IMR-90 (cell line): ENCODE data around the gene ARFGAP2. TPM values are rescaled to one million over a fixed set of nuclear protein-coding genes. Genes with fewer than 3 reads are reported as not detected.

Source experiments
- ATAC-seq: fragments of 200-7000 bp; cut with Tn5 transposase; 2 replicates; pipeline ENCODE4 v1.9.1; 2020; ENCODE audit warnings: low read depth, mild to moderate bottlenecking, moderate library complexity
- BruUV-seq: library from RNA; stranded (reverse); fragments of 400-500 nt; replicated peaks from 2 replicates; lab custom pipeline; 2021; lab: Mats Ljungman, UMichigan
- CTCF ChIA-PET: fragments of 300-600 bp; formaldehyde crosslinking; extraction: SDS; loops from one replicate; lab custom pipeline; 2021; ENCODE audit warnings: antibody characterized with exemption; lab: Yijun Ruan, JAX
- POLR2A ChIA-PET: fragments of 300-600 bp; sonication (Branson Sonifier 250); formaldehyde crosslinking; loops from one replicate; lab custom pipeline; 2022; ENCODE audit warnings: antibody characterized with exemption; ENCODE audit not compliant: unreplicated experiment; lab: Charles Lee
- DNase-seq: peaks from one replicate; pipeline ENCODE4 v3.0.0; 2013
- H2AFZ ChIP-seq: replicated peaks from 2 replicates; pipeline ENCODE3; 2013; ENCODE audit warnings: low read length, mild to moderate bottlenecking; ENCODE audit not compliant: poor library complexity
- H2AK5ac ChIP-seq: 2 replicates; pipeline ENCODE4 v1.6.1; 2013; ENCODE audit warnings: low read depth, low read length, inconsistent platforms
- H2AK9ac ChIP-seq: replicated peaks from 2 replicates; pipeline ENCODE3; 2013; ENCODE audit warnings: mild to moderate bottlenecking, low read depth, low read length, moderate library complexity; ENCODE audit not compliant: poor library complexity
- H2BK120ac ChIP-seq: 2 replicates; pipeline ENCODE4 v1.6.1; 2013; ENCODE audit warnings: low read depth, low read length, inconsistent platforms
- H2BK15ac ChIP-seq: 3 replicates; pipeline ENCODE4 v1.6.1; 2013; ENCODE audit warnings: low read depth, low read length, inconsistent platforms
- H2BK20ac ChIP-seq: 2 replicates; pipeline ENCODE4 v1.6.1; 2013; ENCODE audit warnings: low read depth, mild to moderate bottlenecking, inconsistent platforms, low read length, moderate library complexity
- H2BK5ac ChIP-seq: 2 replicates; pipeline ENCODE4 v1.6.1; 2013; ENCODE audit warnings: mild to moderate bottlenecking, low read depth, low read length, inconsistent platforms; ENCODE audit not compliant: poor library complexity, severe bottlenecking
- H3K14ac ChIP-seq: replicated peaks from 2 replicates; pipeline ENCODE4 v1.6.1; 2013; ENCODE audit warnings: low read depth, low read length, inconsistent platforms
- H3K18ac ChIP-seq: 2 replicates; pipeline ENCODE4 v1.6.1; 2013; ENCODE audit warnings: low read depth, low read length, control low read depth
- H3K23ac ChIP-seq: 2 replicates; pipeline ENCODE4 v1.6.1; 2013; ENCODE audit warnings: low read depth, low read length, inconsistent platforms
- H3K27ac ChIP-seq: 2 replicates; pipeline ENCODE4 v1.5.1; 2013; ENCODE audit warnings: mild to moderate bottlenecking, control low read depth, low read length; ENCODE audit not compliant: insufficient read depth
- H3K27me3 ChIP-seq: 2 replicates; pipeline ENCODE4 v1.6.1; 2013; ENCODE audit warnings: low read length; ENCODE audit not compliant: control insufficient read depth, insufficient read depth
- H3K36me3 ChIP-seq: 2 replicates; pipeline ENCODE4 v1.6.1; 2013; ENCODE audit warnings: low read length, mixed read lengths; ENCODE audit not compliant: control insufficient read depth, insufficient read depth
- H3K4ac ChIP-seq: 2 replicates; pipeline ENCODE4 v1.6.1; 2013; ENCODE audit warnings: low read depth, low read length, inconsistent platforms
- H3K4me1 ChIP-seq: 2 replicates; pipeline ENCODE4 v1.6.1; 2013; ENCODE audit warnings: low read length, mixed read lengths; ENCODE audit not compliant: control insufficient read depth, insufficient read depth
- H3K4me2 ChIP-seq: 2 replicates; pipeline ENCODE4 v1.6.1; 2013; ENCODE audit warnings: low read depth, mild to moderate bottlenecking, control low read depth, low read length, moderate library complexity
- H3K4me3 ChIP-seq: 2 replicates; pipeline ENCODE4 v1.5.1; 2013; ENCODE audit warnings: low read depth, mild to moderate bottlenecking, control low read depth, low read length, moderate library complexity; ENCODE audit not compliant: insufficient read depth
- H3K56ac ChIP-seq: 2 replicates; pipeline ENCODE4 v1.6.1; 2013; ENCODE audit warnings: low read length, inconsistent platforms; ENCODE audit not compliant: insufficient read depth; ENCODE audit errors: extremely low read depth
- H3K79me1 ChIP-seq, 2 experiments: 2 replicates each; pipeline ENCODE4 v1.6.1; 2013; ENCODE audit warnings: low read length in 2 of 2, inconsistent platforms in 1 of 2, low read depth in 1 of 2
- H3K9ac ChIP-seq: 2 replicates; pipeline ENCODE4 v1.6.1; 2013; ENCODE audit warnings: low read depth, low read length, control low read depth
- H3K9me1 ChIP-seq: 2 replicates; pipeline ENCODE4 v1.6.1; 2013; ENCODE audit warnings: low read length, inconsistent platforms; ENCODE audit not compliant: insufficient read depth
- H3K9me3 ChIP-seq: 2 replicates; pipeline ENCODE4 v1.6.1; 2013; ENCODE audit warnings: low read length; ENCODE audit not compliant: control insufficient read depth, insufficient read depth
- H4K20me1 ChIP-seq: 2 replicates; pipeline ENCODE4 v1.6.1; 2013; ENCODE audit warnings: low read length, inconsistent platforms; ENCODE audit not compliant: insufficient read depth
- H4K5ac ChIP-seq: 2 replicates; pipeline ENCODE4 v1.6.1; 2013; ENCODE audit warnings: mild to moderate bottlenecking, low read depth, low read length, control low read depth
- H4K8ac ChIP-seq, 2 experiments: 2 replicates each; pipeline ENCODE4 v1.6.1; 2013; ENCODE audit warnings: low read depth in 2 of 2, low read length in 2 of 2, control low read depth in 1 of 2, inconsistent platforms in 1 of 2
- H4K91ac ChIP-seq: 2 replicates; pipeline ENCODE4 v1.6.1; 2013; ENCODE audit warnings: low read depth, low read length, inconsistent platforms; ENCODE audit not compliant: insufficient read depth
- BHLHE40 ChIP-seq: fragments of 150-350 bp; IDR thresholded peaks from 2 replicates; pipeline ENCODE4 v1.6.1; 2016; ENCODE audit warnings: mild to moderate bottlenecking, low read depth, low read length
- CEBPB ChIP-seq: IDR thresholded peaks from 2 replicates; pipeline ENCODE4 v1.6.1; 2012; ENCODE audit warnings: low read depth, low read length, improper control_type of control experiment
- CHD1 ChIP-seq: IDR thresholded peaks from 2 replicates; pipeline ENCODE4 v1.6.1; 2012; ENCODE audit warnings: low read depth, low read length, improper control_type of control experiment
- FOS ChIP-seq: fragments of 150-350 bp; IDR thresholded peaks from 2 replicates; pipeline ENCODE4 v1.6.1; 2016; ENCODE audit warnings: low read depth, low read length
- MAFK ChIP-seq: IDR thresholded peaks from 2 replicates; pipeline ENCODE4 v1.6.1; 2012; ENCODE audit warnings: low read depth, low read length, improper control_type of control experiment
- MAZ ChIP-seq: IDR thresholded peaks from 2 replicates; pipeline ENCODE4 v1.6.1; 2012; ENCODE audit warnings: low read depth, mild to moderate bottlenecking, low read length, improper control_type of control experiment, moderate library complexity, borderline replicate concordance
- MXI1 ChIP-seq: IDR thresholded peaks from 2 replicates; pipeline ENCODE4 v1.6.1; 2012; ENCODE audit warnings: low read depth, mild to moderate bottlenecking, low read length, moderate library complexity, borderline replicate concordance
- NFE2L2 ChIP-seq: fragments of 150-350 bp; IDR thresholded peaks from 2 replicates; pipeline ENCODE4 v1.6.1; 2016; ENCODE audit warnings: low read depth, mild to moderate bottlenecking, low read length
- POLR2A ChIP-seq: IDR thresholded peaks from 2 replicates; pipeline ENCODE4 v1.6.1; 2012; ENCODE audit warnings: mild to moderate bottlenecking, low read depth, low read length
- RAD21 ChIP-seq: IDR thresholded peaks from 2 replicates; pipeline ENCODE4 v1.6.1; 2012; ENCODE audit warnings: low read length, improper control_type of control experiment
- RCOR1 ChIP-seq: IDR thresholded peaks from 2 replicates; pipeline ENCODE4 v1.6.1; 2012; ENCODE audit warnings: mild to moderate bottlenecking, low read length, improper control_type of control experiment; ENCODE audit not compliant: insufficient replicate concordance
- RFX5 ChIP-seq: IDR thresholded peaks from 2 replicates; pipeline ENCODE4 v1.8.0; 2012; ENCODE audit warnings: low read depth, mild to moderate bottlenecking, low read length, moderate library complexity
- SMC3 ChIP-seq: fragments of 150-350 bp; IDR thresholded peaks from 2 replicates; pipeline ENCODE4 v1.6.1; 2016; ENCODE audit warnings: low read depth, mild to moderate bottlenecking, antibody characterized with exemption, low read length, moderate library complexity
- WGBS, 2 experiments: methylation state at CpG; one replicate each; pipeline versions ENCODE4 v1.1.5 to v1.1.7; 2013; ENCODE audit warnings: missing lambda C conversion rate in 2 of 2; ENCODE audit not compliant: insufficient read length in 1 of 2; ENCODE audit errors: extremely low coverage in 2 of 2; 5-methylcytosine and 5-hydroxymethylcytosine counted together
- dilution Hi-C: fragments of 300-500 bp; cut with HindIII; formaldehyde crosslinking; loops from one replicate; pipeline ENCODE4 v1.14.3; 2018; ENCODE audit warnings: low sequenced_read_pairs; ENCODE audit not compliant: unreplicated experiment
- in situ Hi-C: fragments of 300-500 bp; cut with MboI; formaldehyde crosslinking; loops from 3 replicates; pipeline ENCODE4 v1.14.3; 2019; ENCODE audit warnings: low sequenced_read_pairs, inconsistent platforms, mixed read lengths
- intact Hi-C: fragments of 100-400 bp; cut with micrococcal nuclease; formaldehyde crosslinking; loops from 2 replicates; pipeline ENCODE4 v1.10.0; 2022
- polyA plus RNA-seq, 3 experiments: library from polyadenylated mRNA; depleted of rRNA; stranded (reverse); fragments of >200 nt; gene quantifications; 2 replicates each; pipeline ENCODE4 v1.2.3, GENCODE V29; 2012; ENCODE audit warnings: low replicate concordance in 1 of 3
- total RNA-seq: library from RNA; depleted of rRNA; stranded (reverse); fragments of >200 nt; gene quantifications from 2 replicates; pipeline ENCODE4 v1.2.3, GENCODE V29; 2012
- TF ChIP-seq, protein P1 (sequence below): fragments of 150-350 bp; IDR thresholded peaks from 2 replicates; pipeline ENCODE4 v1.6.1; 2016; ENCODE audit warnings: low read depth, mild to moderate bottlenecking, low read length, moderate library complexity, borderline replicate concordance
- TF ChIP-seq, protein P2 (sequence below): fragments of 150-350 bp; IDR thresholded peaks from 2 replicates; pipeline ENCODE4 v1.6.1; 2017; ENCODE audit warnings: mild to moderate bottlenecking, antibody characterized with exemption, low read length, low read depth
- TF ChIP-seq, protein P3 (sequence below): conservative IDR thresholded peaks from 2 replicates; pipeline ENCODE4 v1.5.1; 2012; ENCODE audit warnings: mild to moderate bottlenecking, low read depth, low read length, improper control_type of control experiment

ARFGAP2 gene
- total and polyA plus RNA-seq, 2 of the 4 experiments (the other 2 are of a cell fraction) = 54.7 to 87.8 TPM

DNA sequence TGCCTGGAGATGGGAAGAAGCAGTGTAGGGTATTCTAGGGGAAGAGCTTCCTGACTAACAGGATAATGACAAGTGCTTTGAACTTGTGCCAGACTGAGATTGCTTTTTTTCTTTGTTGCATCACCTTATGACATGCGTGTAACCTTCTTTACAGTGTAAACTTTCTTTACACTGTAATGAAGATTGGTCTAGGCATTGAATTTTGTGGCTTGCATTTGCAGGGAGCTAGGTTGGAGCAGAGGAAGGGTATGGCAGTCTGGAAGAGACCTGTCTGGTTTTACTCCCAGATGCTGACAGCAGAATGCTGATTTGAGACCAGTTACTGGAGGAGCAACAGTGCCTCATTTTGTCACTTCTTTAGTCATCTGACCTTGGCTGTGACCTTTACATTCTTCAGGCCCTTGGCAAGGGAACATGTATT lies 43.7 kb upstream of the ARFGAP2 start:
- ATAC-seq (peak; percentile 41), DNase-seq (peak; percentile 82)
- H4K5ac ChIP-seq = no peak overlapping the region
- H2BK120ac ChIP-seq = no peak overlapping the region
- dilution Hi-C loops (no loop called here), intact Hi-C loops (no loop called here), in situ Hi-C loops (no loop called here)
- H3K4me1 ChIP-seq = peaks cover 12% of the 10 kb centered on the region
- 0 out of 2 replicates have a peak overlapping the region, but pooled peaks have one; percentile 2 for H3K4ac ChIP-seq
- H3K27ac ChIP-seq = peak overlapping the region; percentile 42; the same call in 1 of the 2 replicates
- peaks cover 23% of the 10 kb centered on the region for H4K20me1 ChIP-seq
- no peak overlapping the region for H2AK5ac ChIP-seq
- no peak overlapping the region for H2BK20ac ChIP-seq
- peak overlapping the region; percentile 2 for H3K4me2 ChIP-seq
- H3K9me3 ChIP-seq = no peaks in the 10 kb centered on the region
- H2BK15ac ChIP-seq = no peak overlapping the region
- no peak overlapping the region for H2BK5ac ChIP-seq
- no peak overlapping the region for H4K8ac ChIP-seq
- H4K91ac ChIP-seq = no peak overlapping the region
- no peak overlapping the region for H2AK9ac ChIP-seq
- no CpG with 5 or more reads among the region's 1 CpG for WGBS, 2 experiments
- no peak overlapping the region for H3K9ac ChIP-seq
- H3K36me3 ChIP-seq = peaks cover 21% of the 10 kb centered on the region
- TF ChIP-seq, protein P1, sequence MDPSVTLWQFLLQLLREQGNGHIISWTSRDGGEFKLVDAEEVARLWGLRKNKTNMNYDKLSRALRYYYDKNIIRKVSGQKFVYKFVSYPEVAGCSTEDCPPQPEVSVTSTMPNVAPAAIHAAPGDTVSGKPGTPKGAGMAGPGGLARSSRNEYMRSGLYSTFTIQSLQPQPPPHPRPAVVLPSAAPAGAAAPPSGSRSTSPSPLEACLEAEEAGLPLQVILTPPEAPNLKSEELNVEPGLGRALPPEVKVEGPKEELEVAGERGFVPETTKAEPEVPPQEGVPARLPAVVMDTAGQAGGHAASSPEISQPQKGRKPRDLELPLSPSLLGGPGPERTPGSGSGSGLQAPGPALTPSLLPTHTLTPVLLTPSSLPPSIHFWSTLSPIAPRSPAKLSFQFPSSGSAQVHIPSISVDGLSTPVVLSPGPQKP = no peak
- no peak for TF ChIP-seq CHD1
- TF ChIP-seq RCOR1 = no peak
- TF ChIP-seq, protein P2, sequence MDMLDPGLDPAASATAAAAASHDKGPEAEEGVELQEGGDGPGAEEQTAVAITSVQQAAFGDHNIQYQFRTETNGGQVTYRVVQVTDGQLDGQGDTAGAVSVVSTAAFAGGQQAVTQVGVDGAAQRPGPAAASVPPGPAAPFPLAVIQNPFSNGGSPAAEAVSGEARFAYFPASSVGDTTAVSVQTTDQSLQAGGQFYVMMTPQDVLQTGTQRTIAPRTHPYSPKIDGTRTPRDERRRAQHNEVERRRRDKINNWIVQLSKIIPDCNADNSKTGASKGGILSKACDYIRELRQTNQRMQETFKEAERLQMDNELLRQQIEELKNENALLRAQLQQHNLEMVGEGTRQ = no peak
- TF ChIP-seq RAD21 = no peak
- TF ChIP-seq MXI1 = no peak
- TF ChIP-seq BHLHE40 = no peak
- no peak for TF ChIP-seq FOS
- TF ChIP-seq SMC3 = no peak
- TF ChIP-seq, protein P3, sequence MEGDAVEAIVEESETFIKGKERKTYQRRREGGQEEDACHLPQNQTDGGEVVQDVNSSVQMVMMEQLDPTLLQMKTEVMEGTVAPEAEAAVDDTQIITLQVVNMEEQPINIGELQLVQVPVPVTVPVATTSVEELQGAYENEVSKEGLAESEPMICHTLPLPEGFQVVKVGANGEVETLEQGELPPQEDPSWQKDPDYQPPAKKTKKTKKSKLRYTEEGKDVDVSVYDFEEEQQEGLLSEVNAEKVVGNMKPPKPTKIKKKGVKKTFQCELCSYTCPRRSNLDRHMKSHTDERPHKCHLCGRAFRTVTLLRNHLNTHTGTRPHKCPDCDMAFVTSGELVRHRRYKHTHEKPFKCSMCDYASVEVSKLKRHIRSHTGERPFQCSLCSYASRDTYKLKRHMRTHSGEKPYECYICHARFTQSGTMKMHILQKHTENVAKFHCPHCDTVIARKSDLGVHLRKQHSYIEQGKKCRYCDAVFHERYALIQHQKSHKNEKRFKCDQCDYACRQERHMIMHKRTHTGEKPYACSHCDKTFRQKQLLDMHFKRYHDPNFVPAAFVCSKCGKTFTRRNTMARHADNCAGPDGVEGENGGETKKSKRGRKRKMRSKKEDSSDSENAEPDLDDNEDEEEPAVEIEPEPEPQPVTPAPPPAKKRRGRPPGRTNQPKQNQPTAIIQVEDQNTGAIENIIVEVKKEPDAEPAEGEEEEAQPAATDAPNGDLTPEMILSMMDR = no peak
- no peak for TF ChIP-seq MAZ
- TF ChIP-seq MAFK = 0 out of 2 replicates have a peak, but pooled peaks have one; percentile 0
- TF ChIP-seq CEBPB = peak; percentile 93
- TF ChIP-seq RFX5 = no peak
- TF ChIP-seq NFE2L2 = no peak
- TF ChIP-seq POLR2A = no peak
- H3K9me1 ChIP-seq = peaks cover 15% of the 10 kb centered on the region
- H3K79me1 ChIP-seq = peaks cover 15 to 45% of the 10 kb centered on the region in 2 experiments
- BruUV-seq = no TSS peak
- H3K23ac ChIP-seq = no peak overlapping the region
- no peak overlapping the region for H3K14ac ChIP-seq
- no peaks in the 10 kb centered on the region for H3K27me3 ChIP-seq
- POLR2A ChIA-PET = interaction anchor here (1.1 kb wide), 1 partner anchor 29 kb away, joined by 4 read pairs; the partner anchor contains the start of gene ACP2
- H3K56ac ChIP-seq = no peak overlapping the region
- no peak overlapping the region for H2AFZ ChIP-seq
- H3K4me3 ChIP-seq = no peak overlapping the region
- no peak overlapping the region for H3K18ac ChIP-seq
- CTCF ChIA-PET = interaction anchor here (0.8 to 1.5 kb wide), 2 partner anchors 14 to 39 kb away, joined by 3 read pairs; no protein-coding TSS in a partner anchor
